ENCODE results near the gene CDH12. TPM values are rescaled to one million over a fixed set of nuclear protein-coding genes. Genes with fewer than 3 reads are reported as not detected.

Gene CDH12
- total and polyA plus RNA-seq, 2 experiments from 2014 or later: not detected

DNA sequence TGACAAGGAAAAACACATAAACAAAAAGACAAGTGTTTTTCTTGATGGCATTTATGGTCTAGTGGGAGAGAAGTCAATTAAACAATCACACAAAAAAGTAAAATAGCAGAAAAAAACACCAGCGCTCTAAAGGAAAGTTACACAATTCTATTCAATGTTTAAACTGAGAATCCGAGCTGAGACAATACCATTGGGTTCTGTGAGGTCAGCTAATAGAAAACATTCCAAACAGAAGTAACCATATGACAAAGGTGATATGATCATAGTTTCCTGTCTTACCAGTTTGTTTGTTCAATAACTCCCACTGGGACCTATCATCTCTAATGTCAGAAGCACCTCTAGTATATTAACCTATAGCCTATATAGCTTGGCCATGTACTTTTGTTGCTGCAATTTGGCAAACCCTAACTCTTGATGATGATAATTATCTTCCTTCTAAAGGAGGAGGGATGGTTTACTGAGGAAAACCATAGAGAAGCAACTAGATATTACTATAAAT is 1030.0 kb downstream of the CDH12 start:
- no peak for DNase-seq
- H3K4me1 ChIP-seq (ENCODE audit: insufficient read depth): no peaks in the 10 kb centered on the region
- H3K4me3 ChIP-seq: no peak overlapping the region
- no peaks in the 10 kb centered on the region for H3K27me3 ChIP-seq (replicated peaks; ENCODE audit: insufficient read depth)
- in situ Hi-C loops (cut with MboI): no loop called here
- no peaks in the 10 kb centered on the region for H4K20me1 ChIP-seq (ENCODE audit: insufficient read depth)
- no peaks in the 10 kb centered on the region for H3K9me2 ChIP-seq (ENCODE audit: insufficient read depth)
- no peaks in the 10 kb centered on the region for H3F3A ChIP-seq (ENCODE audit: insufficient read depth)
- H3K4me2 ChIP-seq (ENCODE audit: unreplicated experiment): no peak overlapping the region
- no peaks in the 10 kb centered on the region for H3K9me3 ChIP-seq (ENCODE audit: low read depth)
- no peaks in the 10 kb centered on the region for H3K36me3 ChIP-seq (ENCODE audit: low read depth)
- no peak overlapping the region for H3K27ac ChIP-seq
- no peak for TF ChIP-seq EZH2 (IDR thresholded peaks at IDR 0.05; ENCODE audit: insufficient read depth, poor library complexity, severe bottlenecking)
- TF ChIP-seq EZH2phosphoT487 (IDR thresholded peaks at IDR 0.05; ENCODE audit: insufficient read depth, low read depth): no peak
- no peak overlapping the region for H3K9ac ChIP-seq
- no peak overlapping the region for H2AFZ ChIP-seq
- H3K79me2 ChIP-seq (ENCODE audit: insufficient read depth): no peaks in the 10 kb centered on the region
- WGBS, 2 experiments (ENCODE audit: low coverage in 1 of 2, low lambda C conversion rate in 2 of 2, missing lambda C conversion rate in 2 of 2): 57 to 65% methylated on average over 2 of the region's 2 CpGs

DNA sequence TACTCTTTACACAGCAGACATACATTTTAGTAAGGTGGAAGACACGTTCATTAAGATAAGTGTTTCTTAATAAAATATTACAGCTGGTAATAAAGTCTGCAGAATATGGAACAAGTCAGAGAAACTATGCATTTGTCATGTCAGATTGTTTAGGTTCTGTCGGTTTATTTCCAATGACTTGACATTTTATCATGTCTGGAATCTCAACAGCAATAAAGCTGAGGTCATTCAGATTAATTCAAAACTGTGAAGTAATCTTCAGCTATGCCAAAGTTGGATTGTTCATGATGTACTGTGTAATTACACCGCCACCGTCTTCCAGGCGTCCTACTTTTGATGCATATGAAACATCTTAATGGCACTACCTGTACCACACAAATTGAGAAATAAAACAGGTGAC is 1032.6 kb downstream of the CDH12 start:
- Histone ChIP-seq H4K20me1 (ENCODE audit: insufficient read depth) (no peaks in the 10 kb centered on the region), H3K79me2 (ENCODE audit: insufficient read depth) (no peaks in the 10 kb centered on the region), H3F3A (ENCODE audit: insufficient read depth) (no peaks in the 10 kb centered on the region), H3K9me3 (ENCODE audit: low read depth) (no peaks in the 10 kb centered on the region), H3K4me3 (no peak overlapping the region), H3K9me2 (ENCODE audit: insufficient read depth) (no peaks in the 10 kb centered on the region), H2AFZ (no peak overlapping the region), H3K9ac (no peak overlapping the region), H3K27ac (no peak overlapping the region), H3K4me2 (ENCODE audit: unreplicated experiment) (no peak overlapping the region), H3K36me3 (ENCODE audit: low read depth) (no peaks in the 10 kb centered on the region), H3K4me1 (ENCODE audit: insufficient read depth) (no peaks in the 10 kb centered on the region), H3K27me3 (replicated peaks; ENCODE audit: insufficient read depth) (no peaks in the 10 kb centered on the region)
- no peak for DNase-seq
- 36% methylated on average over 5 of the region's 5 CpGs for WGBS, 2 experiments (ENCODE audit: low coverage in 1 of 2, low lambda C conversion rate in 2 of 2, missing lambda C conversion rate in 2 of 2)
- in situ Hi-C loops (cut with MboI): no loop called here
- TF ChIP-seq EZH2 (IDR thresholded peaks at IDR 0.05; ENCODE audit: insufficient read depth, poor library complexity, severe bottlenecking) (no peak), EZH2phosphoT487 (IDR thresholded peaks at IDR 0.05; ENCODE audit: insufficient read depth, low read depth) (no peak)

DNA sequence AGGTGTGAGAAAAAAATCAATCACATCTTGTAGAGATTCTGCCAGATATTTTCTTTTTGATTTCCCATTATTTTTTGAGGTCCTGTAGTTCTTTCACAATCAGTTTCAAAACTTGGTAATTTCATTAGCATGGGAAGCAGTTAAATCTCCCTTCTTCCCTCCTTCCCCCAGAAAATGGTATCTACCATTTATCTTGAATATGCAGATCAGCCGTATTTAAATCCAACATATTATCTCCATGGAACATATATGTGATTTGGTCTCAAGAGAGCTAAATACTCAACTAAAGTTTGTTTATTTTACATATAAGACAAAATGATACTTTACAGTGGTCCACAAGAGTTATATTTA is 1034.8 kb downstream of the CDH12 start:
- Histone ChIP-seq H3K4me1 (ENCODE audit: insufficient read depth) (no peaks in the 10 kb centered on the region), H3K9me2 (ENCODE audit: insufficient read depth) (no peaks in the 10 kb centered on the region), H3K27me3 (replicated peaks; ENCODE audit: insufficient read depth) (no peaks in the 10 kb centered on the region), H2AFZ (peak overlapping the region; percentile 76), H3K36me3 (ENCODE audit: low read depth) (no peaks in the 10 kb centered on the region), H3F3A (ENCODE audit: insufficient read depth) (no peaks in the 10 kb centered on the region), H3K27ac (no peak overlapping the region), H3K9me3 (ENCODE audit: low read depth) (no peaks in the 10 kb centered on the region), H3K79me2 (ENCODE audit: insufficient read depth) (no peaks in the 10 kb centered on the region), H3K4me2 (ENCODE audit: unreplicated experiment) (peak overlapping the region; percentile 67), H3K4me3 (peak overlapping the region; percentile 65), H3K9ac (peak overlapping the region; percentile 65; the same call in 1 of the 2 replicates), H4K20me1 (ENCODE audit: insufficient read depth) (no peaks in the 10 kb centered on the region)
- in situ Hi-C loops (cut with MboI): no loop called here
- DNase-seq: no peak
- 41 to 63% methylated on average over 1 of the region's 1 CpG for WGBS, 2 experiments (ENCODE audit: low coverage in 1 of 2, low lambda C conversion rate in 2 of 2, missing lambda C conversion rate in 2 of 2)
- TF ChIP-seq EZH2 (IDR thresholded peaks at IDR 0.05; ENCODE audit: insufficient read depth, poor library complexity, severe bottlenecking): no peak
- no peak for TF ChIP-seq EZH2phosphoT487 (IDR thresholded peaks at IDR 0.05; ENCODE audit: insufficient read depth, low read depth)

DNA sequence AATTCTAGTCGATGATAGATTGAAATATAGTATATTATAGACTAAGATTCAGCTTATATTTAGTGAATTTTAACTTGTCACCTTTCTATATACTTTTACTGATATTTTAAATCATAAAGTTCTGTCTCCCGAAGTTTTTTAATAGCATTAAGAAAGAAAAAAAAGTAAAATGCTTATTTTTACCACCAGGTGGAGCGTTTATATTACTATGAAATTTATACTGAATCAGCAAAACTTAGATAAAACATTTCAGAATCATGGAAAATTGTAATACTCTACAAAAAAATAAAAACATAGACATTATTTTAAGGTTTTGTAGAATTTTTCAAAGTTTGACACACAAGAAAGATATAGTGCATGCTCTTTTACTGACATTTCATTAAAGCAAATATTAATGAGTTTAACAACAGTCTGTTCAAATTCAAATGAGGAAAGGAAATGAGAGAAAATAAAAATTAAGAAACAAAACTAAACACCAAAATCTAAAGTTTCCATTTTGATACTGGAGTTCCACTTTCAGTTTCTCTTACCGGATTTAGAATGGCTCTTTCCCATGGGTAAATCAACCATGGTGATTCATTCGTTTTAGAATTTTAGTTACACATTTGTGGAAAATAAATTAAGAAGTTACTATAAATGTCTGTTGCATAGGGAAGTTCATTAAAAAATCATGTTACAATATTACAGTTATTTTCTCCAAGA is 1035.3 kb downstream of the CDH12 start:
- in situ Hi-C loops (cut with MboI): no loop called here
- 6 to 9% methylated on average over 5 of the region's 5 CpGs for WGBS, 2 experiments (ENCODE audit: low coverage in 1 of 2, low lambda C conversion rate in 2 of 2, missing lambda C conversion rate in 2 of 2)
- Histone ChIP-seq H3K4me2 (ENCODE audit: unreplicated experiment) (peak overlapping the region; percentile 67), H3K4me3 (peak overlapping the region; percentile 65), H3K9me3 (ENCODE audit: low read depth) (no peaks in the 10 kb centered on the region), H3K79me2 (ENCODE audit: insufficient read depth) (no peaks in the 10 kb centered on the region), H2AFZ (peak overlapping the region; percentile 76), H3K4me1 (ENCODE audit: insufficient read depth) (no peaks in the 10 kb centered on the region), H3K9ac (peak overlapping the region; percentile 65), H3K27me3 (replicated peaks; ENCODE audit: insufficient read depth) (no peaks in the 10 kb centered on the region), H3K27ac (no peak overlapping the region), H3K9me2 (ENCODE audit: insufficient read depth) (no peaks in the 10 kb centered on the region), H3F3A (ENCODE audit: insufficient read depth) (no peaks in the 10 kb centered on the region), H3K36me3 (ENCODE audit: low read depth) (no peaks in the 10 kb centered on the region), H4K20me1 (ENCODE audit: insufficient read depth) (no peaks in the 10 kb centered on the region)
- DNase-seq: peak; percentile 51
- TF ChIP-seq EZH2phosphoT487 (IDR thresholded peaks at IDR 0.05; ENCODE audit: insufficient read depth, low read depth) (no peak), EZH2 (IDR thresholded peaks at IDR 0.05; ENCODE audit: insufficient read depth, poor library complexity, severe bottlenecking) (no peak)
